Smooth muscle cell (in vitro differentiated cells): ENCODE data around the gene KAT2A. TPM values are rescaled to one million over a fixed set of nuclear protein-coding genes. Genes with fewer than 3 reads are reported as not detected.

Experiments
- DNase-seq: peaks from one replicate; lab custom pipeline; 2025; ENCODE audit not compliant: unreplicated experiment; lab: John Stamatoyannopoulos, UW
- H2AFZ ChIP-seq: fragments of 200-600 bp; sonication (generic); 2 replicates; pipeline ENCODE4 v1.6.0; 2016; ENCODE audit warnings: antibody characterized with exemption, low read depth, mild to moderate bottlenecking
- H3F3A ChIP-seq: fragments of 200-600 bp; sonication (generic); 2 replicates; pipeline ENCODE4 v1.6.0; 2017; ENCODE audit warnings: antibody characterized with exemption, low read depth
- H3K27ac ChIP-seq: fragments of 200-600 bp; sonication (generic); 2 replicates; pipeline ENCODE4 v1.5.1; 2016; ENCODE audit warnings: low read depth, mild to moderate bottlenecking
- H3K27me3 ChIP-seq: fragments of 200-600 bp; sonication (generic); 2 replicates; pipeline ENCODE4 v1.6.1; 2016; ENCODE audit warnings: low read depth, mild to moderate bottlenecking
- H3K36me3 ChIP-seq: fragments of 200-600 bp; sonication (generic); 2 replicates; pipeline ENCODE4 v1.5.1; 2016; ENCODE audit warnings: low read depth
- H3K4me1 ChIP-seq: fragments of 200-600 bp; sonication (generic); 2 replicates; pipeline ENCODE4 v1.5.1; 2016; ENCODE audit warnings: low read depth
- H3K4me2 ChIP-seq: fragments of 200-600 bp; sonication (generic); 2 replicates; pipeline ENCODE4 v1.6.0; 2016; ENCODE audit warnings: mild to moderate bottlenecking
- H3K4me3 ChIP-seq: fragments of 200-600 bp; sonication (generic); 2 replicates; pipeline ENCODE4 v1.5.1; 2016; ENCODE audit warnings: mild to moderate bottlenecking
- H3K79me2 ChIP-seq: fragments of 200-600 bp; sonication (generic); 2 replicates; pipeline ENCODE4 v1.6.0; 2016; ENCODE audit warnings: low read depth, mild to moderate bottlenecking
- H3K9ac ChIP-seq: fragments of 200-600 bp; sonication (generic); 2 replicates; pipeline ENCODE4 v1.6.0; 2016; ENCODE audit warnings: low read depth
- H3K9me3 ChIP-seq: fragments of 200-600 bp; sonication (generic); replicated peaks from 2 replicates; pipeline ENCODE4 v1.5.1; 2016; ENCODE audit warnings: low read depth
- H4K20me1 ChIP-seq: fragments of 200-600 bp; sonication (generic); 2 replicates; pipeline ENCODE4 v1.6.0; 2016; ENCODE audit warnings: low read depth
- WGBS: methylation state at CpG from one replicate; pipeline ENCODE4 v1.1.7; 2016; ENCODE audit warnings: low lambda C conversion rate; 5-methylcytosine and 5-hydroxymethylcytosine counted together
- polyA plus RNA-seq: library from polyadenylated mRNA; unstranded; fragments of >200 nt; fragmentation: Nextera tagmentation; extraction: Ambion mirVana; gene quantifications from 2 replicates; pipeline ENCODE4 v1.2.1, GENCODE V29; 2016
- total RNA-seq: library from RNA; depleted of rRNA; stranded (reverse); fragments of >200 nt; gene quantifications from 2 replicates; pipeline ENCODE4 v1.2.3, GENCODE V29; 2014
- TF ChIP-seq, protein P1 (sequence below): fragments of 200-600 bp; sonication (generic); IDR thresholded peaks from 2 replicates; pipeline ENCODE4 v1.5.1; 2017; ENCODE audit warnings: borderline replicate concordance, mild to moderate bottlenecking, antibody characterized with exemption; ENCODE audit not compliant: insufficient read depth, poor library complexity, severe bottlenecking

The KAT2A gene
- total and polyA plus RNA-seq, 2 experiments from 2014 or later, result 17.1 to 25.3 TPM

DNA sequence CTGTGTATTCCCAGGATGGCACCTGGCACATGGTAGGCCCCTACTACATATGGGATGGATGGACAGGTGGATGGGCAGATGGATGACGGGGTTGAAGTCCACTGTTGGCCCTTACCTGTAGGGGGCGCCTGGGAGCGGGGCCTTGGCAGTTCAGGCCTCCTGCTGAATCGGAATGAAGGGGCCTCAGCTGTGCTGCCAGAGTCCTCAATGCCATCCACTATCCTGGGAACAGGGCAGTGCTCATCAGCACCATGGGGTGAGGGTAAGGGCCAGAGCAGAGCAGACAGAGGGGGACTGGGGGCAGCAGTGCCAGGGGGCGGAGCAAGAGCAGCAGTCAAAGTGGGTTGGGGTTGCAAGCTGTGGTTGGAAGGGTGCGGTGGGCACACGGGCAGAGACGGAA lies 41.9 kb upstream of the KAT2A start:
- H3F3A ChIP-seq, result no peaks in the 10 kb centered on the region
- H3K4me3 ChIP-seq, result no peak overlapping the region
- TF ChIP-seq, protein P1, sequence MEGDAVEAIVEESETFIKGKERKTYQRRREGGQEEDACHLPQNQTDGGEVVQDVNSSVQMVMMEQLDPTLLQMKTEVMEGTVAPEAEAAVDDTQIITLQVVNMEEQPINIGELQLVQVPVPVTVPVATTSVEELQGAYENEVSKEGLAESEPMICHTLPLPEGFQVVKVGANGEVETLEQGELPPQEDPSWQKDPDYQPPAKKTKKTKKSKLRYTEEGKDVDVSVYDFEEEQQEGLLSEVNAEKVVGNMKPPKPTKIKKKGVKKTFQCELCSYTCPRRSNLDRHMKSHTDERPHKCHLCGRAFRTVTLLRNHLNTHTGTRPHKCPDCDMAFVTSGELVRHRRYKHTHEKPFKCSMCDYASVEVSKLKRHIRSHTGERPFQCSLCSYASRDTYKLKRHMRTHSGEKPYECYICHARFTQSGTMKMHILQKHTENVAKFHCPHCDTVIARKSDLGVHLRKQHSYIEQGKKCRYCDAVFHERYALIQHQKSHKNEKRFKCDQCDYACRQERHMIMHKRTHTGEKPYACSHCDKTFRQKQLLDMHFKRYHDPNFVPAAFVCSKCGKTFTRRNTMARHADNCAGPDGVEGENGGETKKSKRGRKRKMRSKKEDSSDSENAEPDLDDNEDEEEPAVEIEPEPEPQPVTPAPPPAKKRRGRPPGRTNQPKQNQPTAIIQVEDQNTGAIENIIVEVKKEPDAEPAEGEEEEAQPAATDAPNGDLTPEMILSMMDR, result peak; percentile 36
- no peaks in the 10 kb centered on the region for H3K36me3 ChIP-seq
- no peak overlapping the region for H3K4me2 ChIP-seq
- no peak overlapping the region for H2AFZ ChIP-seq
- H3K27ac ChIP-seq, result no peak overlapping the region
- H4K20me1 ChIP-seq, result no peaks in the 10 kb centered on the region
- H3K79me2 ChIP-seq, result no peaks in the 10 kb centered on the region
- no peak for DNase-seq
- no peak overlapping the region for H3K9ac ChIP-seq
- 70% methylated on average over 8 of the region's 8 CpGs for WGBS
- no peaks in the 10 kb centered on the region for H3K9me3 ChIP-seq
- H3K4me1 ChIP-seq, result no peaks in the 10 kb centered on the region
- no peaks in the 10 kb centered on the region for H3K27me3 ChIP-seq

DNA sequence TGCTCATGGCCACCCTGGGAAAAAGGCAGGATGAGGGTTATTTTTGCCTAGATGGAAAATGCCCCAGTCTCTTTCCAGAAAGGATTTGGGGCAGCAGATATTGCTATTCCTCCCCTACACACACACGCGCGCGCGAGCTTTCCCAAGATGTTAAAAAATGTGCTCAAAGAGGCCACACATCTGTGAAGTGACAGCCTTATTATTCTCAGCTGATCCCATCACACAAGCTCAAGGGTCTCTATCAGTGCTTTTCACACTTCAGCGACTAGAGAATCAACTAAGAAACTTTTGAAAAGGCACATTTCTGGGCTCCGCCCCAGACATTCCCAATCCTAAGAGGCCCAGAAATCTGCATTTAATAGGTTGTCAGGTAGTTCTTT lies 39.4 kb upstream of the KAT2A start:
- no peaks in the 10 kb centered on the region for H3K4me1 ChIP-seq
- DNase-seq, result no peak
- H3K9ac ChIP-seq, result no peak overlapping the region
- no peaks in the 10 kb centered on the region for H3F3A ChIP-seq
- H3K9me3 ChIP-seq, result no peaks in the 10 kb centered on the region
- H3K27me3 ChIP-seq, result no peaks in the 10 kb centered on the region
- no peaks in the 10 kb centered on the region for H4K20me1 ChIP-seq
- no peaks in the 10 kb centered on the region for H3K36me3 ChIP-seq
- no peak overlapping the region for H3K4me2 ChIP-seq
- H3K79me2 ChIP-seq, result no peaks in the 10 kb centered on the region
- H2AFZ ChIP-seq, result no peak overlapping the region
- no peak overlapping the region for H3K27ac ChIP-seq
- H3K4me3 ChIP-seq, result no peak overlapping the region
- WGBS, result 97% methylated on average over 7 of the region's 7 CpGs
- TF ChIP-seq, protein P1, result no peak

DNA sequence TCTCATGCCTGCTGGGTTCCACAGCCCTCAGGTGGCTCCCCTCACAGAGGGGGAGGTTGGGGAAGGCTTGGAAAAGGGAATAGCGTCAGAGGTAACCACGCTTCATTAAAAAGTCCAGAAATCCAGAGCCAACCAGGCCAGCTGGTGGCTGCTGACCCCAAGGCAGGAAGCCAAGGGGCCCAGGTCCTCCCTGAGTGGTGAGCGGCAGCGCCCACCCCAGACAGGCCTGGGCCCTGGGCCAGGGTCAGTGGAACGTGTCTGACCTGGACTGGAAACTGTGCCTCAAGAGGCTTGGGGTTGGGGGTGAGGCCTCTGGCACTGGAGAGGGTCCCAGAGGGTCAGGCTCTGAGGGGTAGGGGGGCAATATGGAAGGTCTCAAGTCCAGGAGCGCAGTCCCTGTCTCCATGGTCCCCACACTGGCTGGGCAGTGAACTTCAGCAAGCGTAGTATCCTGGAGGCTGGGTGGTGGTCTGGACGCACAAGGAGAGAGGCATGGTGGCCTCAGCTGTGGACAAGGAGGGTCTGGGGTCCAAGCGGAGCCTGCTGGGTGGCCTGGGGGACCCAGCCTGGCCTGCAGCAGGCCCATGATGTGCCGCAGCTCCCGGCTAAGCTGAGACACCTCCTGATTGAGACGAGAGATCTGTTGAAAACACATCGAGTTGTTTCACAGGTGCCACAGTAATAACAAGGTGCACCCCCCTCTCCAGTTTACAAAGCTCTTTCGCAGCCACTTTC lies 38.8 kb upstream of the KAT2A start:
- Histone ChIP-seq H3K9ac (no peak overlapping the region), H3K4me3 (no peak overlapping the region), H3K4me1 (no peaks in the 10 kb centered on the region), H3K4me2 (no peak overlapping the region), H3K79me2 (no peaks in the 10 kb centered on the region), H3K36me3 (no peaks in the 10 kb centered on the region), H3F3A (no peaks in the 10 kb centered on the region), H3K27me3 (no peaks in the 10 kb centered on the region), H3K9me3 (no peaks in the 10 kb centered on the region), H4K20me1 (no peaks in the 10 kb centered on the region), H3K27ac (no peak overlapping the region), H2AFZ (no peak overlapping the region)
- TF ChIP-seq, protein P1, result no peak
- no peak for DNase-seq
- WGBS, result 97% methylated on average over 14 of the region's 14 CpGs

DNA sequence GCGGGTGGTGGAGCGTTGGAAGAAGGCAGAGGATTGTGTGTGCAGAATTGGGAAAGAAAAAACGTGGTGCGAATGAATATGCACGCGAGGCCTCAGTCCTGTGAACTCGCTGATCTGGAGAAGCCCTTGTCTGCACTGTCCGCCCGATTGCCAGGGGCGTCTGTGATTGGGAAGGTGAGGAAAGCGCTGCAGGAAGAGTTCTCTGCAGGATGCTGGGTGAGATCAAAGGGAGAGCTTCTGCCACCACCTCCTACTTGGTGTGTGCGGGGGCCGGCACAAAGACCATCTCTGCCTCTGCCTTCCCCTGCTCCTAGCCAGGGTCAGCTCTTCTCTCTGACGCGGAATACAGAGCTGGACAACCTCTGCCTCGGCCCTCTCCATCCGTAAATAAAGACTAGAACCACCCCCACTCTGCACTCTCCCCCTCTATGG lies 34.5 kb upstream of the KAT2A start:
- 16% methylated on average over 17 of the region's 17 CpGs for WGBS
- Histone ChIP-seq H3K79me2 (peaks cover 41% of the 10 kb centered on the region), H3K4me3 (peak overlapping the region; percentile 86), H3K27me3 (no peaks in the 10 kb centered on the region), H2AFZ (peak overlapping the region; percentile 82), H4K20me1 (peaks cover 35% of the 10 kb centered on the region), H3K36me3 (no peaks in the 10 kb centered on the region), H3F3A (no peaks in the 10 kb centered on the region), H3K27ac (peak overlapping the region; percentile 54), H3K9ac (peak overlapping the region; percentile 80), H3K4me2 (peak overlapping the region; percentile 86), H3K4me1 (peaks cover 6% of the 10 kb centered on the region), H3K9me3 (no peaks in the 10 kb centered on the region)
- TF ChIP-seq, protein P1, result no peak
- DNase-seq, result no peak
